BLaER1 (cell line): Measurements from ENCODE around the gene RTN4IP1.
"Not testable (repeated sequence)": the region's sequence is repeated elsewhere in the genome, so short reads cannot be mapped to it uniquely, and the experiment has no call there.

Experiments used
- H3K27ac ChIP-seq: shearing (Covaris generic); formaldehyde crosslinking; 2 replicates; pipeline ENCODE4 v1.8.1; 2022
- H3K27me3 ChIP-seq: shearing (Covaris generic); formaldehyde crosslinking; 2 replicates; pipeline ENCODE4 v1.8.1; 2022
- H3K36me3 ChIP-seq: shearing (Covaris generic); formaldehyde crosslinking; 2 replicates; pipeline ENCODE4 v1.8.1; 2022
- H3K4me1 ChIP-seq: shearing (Covaris generic); formaldehyde crosslinking; 2 replicates; pipeline ENCODE4 v1.8.1; 2022
- H3K4me2 ChIP-seq: shearing (Covaris generic); formaldehyde crosslinking; 2 replicates; pipeline ENCODE4 v1.8.1; 2022
- H3K4me3 ChIP-seq: shearing (Covaris generic); formaldehyde crosslinking; 2 replicates; pipeline ENCODE4 v1.8.1; 2022
- H3K9ac ChIP-seq: shearing (Covaris generic); formaldehyde crosslinking; 2 replicates; pipeline ENCODE4 v1.8.1; 2022
- H3K9me3 ChIP-seq: shearing (Covaris generic); formaldehyde crosslinking; 2 replicates; pipeline ENCODE4 v1.8.1; 2022
- H4K20me1 ChIP-seq: shearing (Covaris generic); formaldehyde crosslinking; 2 replicates; pipeline ENCODE4 v1.8.1; 2022
- Cebpa-rat ChIP-seq: shearing (Covaris generic); IDR thresholded peaks from 2 replicates; pipeline ENCODE4 v1.8.1; 2022

The RTN4IP1 gene

GRCh38 chr6:106629859-106630163, 513 bp upstream of the RTN4IP1 start:
- Histone ChIP-seq H3K4me1 (peaks cover 24% of the 10 kb centered on the region), H3K9ac (peak overlapping the region; percentile 87), H3K36me3 (peaks cover 15% of the 10 kb centered on the region; the same call in 1 of the 2 replicates), H3K9me3 (no peaks in the 10 kb centered on the region), H4K20me1 (no peaks in the 10 kb centered on the region), H3K27me3 (no peaks in the 10 kb centered on the region), H3K4me2 (peak overlapping the region; percentile 93), H3K4me3 (peak overlapping the region; percentile 79), H3K27ac (peak overlapping the region; percentile 82)
- TF ChIP-seq Cebpa-rat: no peak

GRCh38 chr6:106628658-106629102, 618 bp downstream of the RTN4IP1 start:
- peak overlapping the region; percentile 82 for H3K27ac ChIP-seq
- H3K4me1 ChIP-seq: peaks cover 24% of the 10 kb centered on the region
- peaks cover 6% of the 10 kb centered on the region; the same call in 1 of the 2 replicates for H3K36me3 ChIP-seq

GRCh38 chr6:106627760-106628159, 1.5 kb downstream of the RTN4IP1 start:
- H4K20me1 ChIP-seq, H3K9ac ChIP-seq, H3K27ac ChIP-seq, H3K27me3 ChIP-seq, H3K4me3 ChIP-seq, H3K9me3 ChIP-seq: not testable (repeated sequence)
- Histone ChIP-seq H3K4me1 (peaks cover 24% of the 10 kb centered on the region), H3K36me3 (peaks cover 12% of the 10 kb centered on the region), H3K4me2 (peak overlapping the region; percentile 82)

More at GRCh38 chr6:106628658-106629102, 618 bp downstream of the RTN4IP1 start:
- Histone ChIP-seq H3K27me3 (no peaks in the 10 kb centered on the region), H3K9me3 (no peaks in the 10 kb centered on the region), H4K20me1 (no peaks in the 10 kb centered on the region), H3K9ac (peak overlapping the region; percentile 87), H3K4me3 (peak overlapping the region; percentile 79), H3K4me2 (peak overlapping the region; percentile 82)
- no peak for TF ChIP-seq Cebpa-rat

- Histone ChIP-seq H3K4me3 (no peak overlapping the region), H3K36me3 (peaks cover 13% of the 10 kb centered on the region), H3K9ac (no peak overlapping the region), H4K20me1 (no peaks in the 10 kb centered on the region), H3K4me1 (peaks cover 24% of the 10 kb centered on the region), H3K4me2 (no peak overlapping the region), H3K9me3 (peaks cover 13% of the 10 kb centered on the region), H3K27me3 (no peaks in the 10 kb centered on the region), H3K27ac (no peak overlapping the region)
- TF ChIP-seq Cebpa-rat: no peak
Measured at GRCh38 chr6:106626485-106626884, 2.8 kb downstream of the RTN4IP1 start.

GRCh38 chr6:106623039-106623438, 6.3 kb downstream of the RTN4IP1 start:
- H4K20me1 ChIP-seq: no peaks in the 10 kb centered on the region
- H3K4me3 ChIP-seq: no peak overlapping the region
- peaks cover 13% of the 10 kb centered on the region for H3K9me3 ChIP-seq
- peaks cover 6% of the 10 kb centered on the region for H3K4me1 ChIP-seq
- no peak for TF ChIP-seq Cebpa-rat
- no peak overlapping the region for H3K4me2 ChIP-seq
- H3K27me3 ChIP-seq: no peaks in the 10 kb centered on the region
- H3K27ac ChIP-seq: no peak overlapping the region
- H3K9ac ChIP-seq: no peak overlapping the region
- H3K36me3 ChIP-seq: peaks cover 24% of the 10 kb centered on the region

- no peak for TF ChIP-seq Cebpa-rat
- Histone ChIP-seq H3K36me3 (peaks cover 24% of the 10 kb centered on the region), H3K4me3 (no peak overlapping the region), H3K4me2 (no peak overlapping the region), H3K4me1 (no peaks in the 10 kb centered on the region), H3K27me3 (no peaks in the 10 kb centered on the region), H3K27ac (no peak overlapping the region), H4K20me1 (no peaks in the 10 kb centered on the region), H3K9me3 (peaks cover 13% of the 10 kb centered on the region), H3K9ac (no peak overlapping the region)
Measured at GRCh38 chr6:106622412-106622811, 6.9 kb downstream of the RTN4IP1 start.

GRCh38 chr6:106620931-106621672, 8.2 kb downstream of the RTN4IP1 start:
- Histone ChIP-seq H3K27me3 (no peaks in the 10 kb centered on the region), H4K20me1 (no peaks in the 10 kb centered on the region), H3K4me1 (no peaks in the 10 kb centered on the region), H3K4me2 (no peak overlapping the region), H3K27ac (no peak overlapping the region), H3K4me3 (no peak overlapping the region), H3K9me3 (peaks cover 13% of the 10 kb centered on the region), H3K36me3 (peaks cover 36% of the 10 kb centered on the region), H3K9ac (no peak overlapping the region)
- TF ChIP-seq Cebpa-rat: no peak

GRCh38 chr6:106619223-106619622, 10.1 kb downstream of the RTN4IP1 start:
- no peak for TF ChIP-seq Cebpa-rat
- no peaks in the 10 kb centered on the region for H3K27me3 ChIP-seq
- H3K4me3 ChIP-seq: no peak overlapping the region
- no peak overlapping the region for H3K27ac ChIP-seq
- H4K20me1 ChIP-seq: no peaks in the 10 kb centered on the region
- no peak overlapping the region for H3K4me2 ChIP-seq
- no peak overlapping the region for H3K9ac ChIP-seq
- peaks cover 4% of the 10 kb centered on the region; the same call in 1 of the 2 replicates for H3K4me1 ChIP-seq
- H3K9me3 ChIP-seq: peaks cover 13% of the 10 kb centered on the region
- H3K36me3 ChIP-seq: peaks cover 37% of the 10 kb centered on the region

- no peak for TF ChIP-seq Cebpa-rat
Measured at GRCh38 chr6:106618324-106618723, 11.0 kb downstream of the RTN4IP1 start.

GRCh38 chr6:106617857-106618256, 11.4 kb downstream of the RTN4IP1 start:
- Histone ChIP-seq H3K4me1 (peaks cover 9% of the 10 kb centered on the region; the same call in 1 of the 2 replicates), H4K20me1 (no peaks in the 10 kb centered on the region), H3K9ac (no peak overlapping the region), H3K27ac (no peak overlapping the region), H3K36me3 (peaks cover 37% of the 10 kb centered on the region), H3K9me3 (peaks cover 8% of the 10 kb centered on the region), H3K4me2 (no peak overlapping the region), H3K27me3 (no peaks in the 10 kb centered on the region), H3K4me3 (no peak overlapping the region)
- no peak for TF ChIP-seq Cebpa-rat

More at GRCh38 chr6:106618324-106618723, 11.0 kb downstream of the RTN4IP1 start:
- Histone ChIP-seq H3K36me3 (peaks cover 41% of the 10 kb centered on the region), H3K9me3 (peaks cover 12% of the 10 kb centered on the region), H3K4me3 (no peak overlapping the region), H3K27me3 (no peaks in the 10 kb centered on the region), H3K9ac (no peak overlapping the region), H3K4me2 (no peak overlapping the region), H3K27ac (no peak overlapping the region), H4K20me1 (no peaks in the 10 kb centered on the region), H3K4me1 (peaks cover 9% of the 10 kb centered on the region; the same call in 1 of the 2 replicates)
